T-helper 17 cell (primary cell): Measurements from ENCODE around the gene NME3. TPM values are rescaled to one million over a fixed set of nuclear protein-coding genes. Genes with fewer than 3 reads are reported as not detected.
"Not testable (repeated sequence)": the region's sequence is repeated elsewhere in the genome, so short reads cannot be mapped to it uniquely, and the experiment has no call there.

Source experiments
- ATAC-seq: fragments of 150-1000 bp; cut with Tn5 transposase; 2 replicates; pipeline ENCODE4 v1.10.0; 2021; ENCODE audit warnings: mild to moderate bottlenecking, moderate library complexity
- DNase-seq, 3 donors: peaks; one replicate each; pipeline versions ENCODE4 v3.0.0 to v3.0.0-alpha.2; 2020 to 2021
- H3K9me3 ChIP-seq: one replicate; pipeline ENCODE4 v1.7.0; 2013; ENCODE audit warnings: low read length, mild to moderate bottlenecking; ENCODE audit not compliant: control insufficient read depth, poor library complexity, severe bottlenecking
- H3K27ac Mint-ChIP-seq: one replicate; pipeline ENCODE4 v1.8.0; 2022; ENCODE audit warnings: mild to moderate bottlenecking, moderate library complexity, mixed read lengths
- H3K27me3 Mint-ChIP-seq: one replicate; pipeline ENCODE4 v1.8.0; 2022; ENCODE audit warnings: mixed read lengths
- H3K36me3 Mint-ChIP-seq: one replicate; pipeline ENCODE4 v1.8.0; 2022; ENCODE audit warnings: low read depth, mixed read lengths
- H3K4me1 Mint-ChIP-seq: one replicate; pipeline ENCODE4 v1.8.0; 2022; ENCODE audit warnings: mild to moderate bottlenecking, mixed read lengths
- H3K4me3 Mint-ChIP-seq: one replicate; pipeline ENCODE4 v1.8.0; 2022; ENCODE audit warnings: mild to moderate bottlenecking, moderate library complexity, mixed read lengths
- total RNA-seq, 4 donors: library from RNA in 2 of 4; stranded (reverse) in 2 of 4; gene quantifications; one replicate each; pipeline ENCODE4 v1.2.3 and lab custom pipeline; 2022 to 2026

The NME3 gene
- total RNA-seq, 2 donors from 2014 or later: 54.0 to 61.9 TPM

GRCh38 chr16:1810106-1810505 lies 38.8 kb upstream of the NME3 start:
- Mint-ChIP-seq H3K27me3 (no peaks in the 10 kb centered on the region), H3K4me3 (no peak overlapping the region), H3K4me1 (peaks cover 9% of the 10 kb centered on the region), H3K36me3 (peaks cover 6% of the 10 kb centered on the region), H3K27ac (peak overlapping the region; percentile 3)
- DNase-seq: no peak
- no peaks in the 10 kb centered on the region for H3K9me3 ChIP-seq
- no peak for ATAC-seq

- Mint-ChIP-seq H3K4me1 (peaks cover 6% of the 10 kb centered on the region), H3K27me3 (no peaks in the 10 kb centered on the region), H3K36me3 (peaks cover 6% of the 10 kb centered on the region), H3K27ac (no peak overlapping the region), H3K4me3 (no peak overlapping the region)
- ATAC-seq (no peak), DNase-seq (no peak)
- H3K9me3 ChIP-seq: no peaks in the 10 kb centered on the region
Observed at GRCh38 chr16:1809281-1809801, 38.0 kb upstream of the NME3 start.

DNA sequence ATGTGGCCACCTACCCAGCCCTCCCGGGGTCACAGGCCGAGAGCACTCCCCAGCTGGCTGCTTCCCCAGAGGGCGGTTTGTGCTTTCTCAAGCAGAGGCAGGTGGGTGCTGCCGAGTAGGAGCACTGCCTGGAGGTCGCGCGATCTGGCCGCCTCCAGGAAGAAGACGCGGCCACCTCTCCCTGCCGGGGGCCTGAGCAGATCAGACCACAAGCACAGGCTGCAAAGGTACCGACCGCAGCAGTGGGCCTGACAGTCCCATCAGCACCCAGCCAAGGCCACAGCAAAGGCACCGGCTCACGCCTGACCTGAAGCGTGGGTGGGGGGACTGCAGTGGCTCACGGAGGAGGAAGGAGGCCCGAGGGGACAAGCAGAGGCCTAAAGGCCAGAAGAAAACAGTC lies 37.3 kb upstream of the NME3 start:
- H3K4me1 Mint-ChIP-seq: peaks cover 8% of the 10 kb centered on the region
- ATAC-seq (no peak), DNase-seq (no peak)
- no peak overlapping the region for H3K4me3 Mint-ChIP-seq
- no peaks in the 10 kb centered on the region for H3K27me3 Mint-ChIP-seq
- no peaks in the 10 kb centered on the region for H3K9me3 ChIP-seq
- no peak overlapping the region for H3K27ac Mint-ChIP-seq
- H3K36me3 Mint-ChIP-seq: peaks cover 6% of the 10 kb centered on the region

DNA sequence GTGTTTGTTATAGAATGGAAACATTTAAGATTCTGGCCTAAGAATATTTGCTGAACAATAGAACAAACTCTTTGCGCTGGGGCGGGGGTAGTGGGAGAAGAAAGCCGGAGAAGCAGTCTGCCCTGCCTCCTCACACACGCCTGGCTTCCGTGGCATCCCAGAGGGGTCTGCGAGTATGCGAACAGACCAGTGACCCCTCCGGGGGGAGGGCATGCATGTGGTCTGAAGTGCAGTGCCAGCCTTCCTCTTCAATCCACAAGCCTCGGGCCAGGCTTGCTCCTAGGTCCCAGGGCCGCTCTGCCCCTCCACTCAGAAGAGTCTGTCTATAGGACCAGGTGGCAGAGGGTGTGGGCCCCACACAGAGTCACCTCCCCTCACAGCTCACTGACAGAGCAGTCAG lies 36.3 kb upstream of the NME3 start:
- no peak for ATAC-seq
- Mint-ChIP-seq H3K27me3 (no peaks in the 10 kb centered on the region), H3K4me1 (peaks cover 4% of the 10 kb centered on the region), H3K36me3 (peaks cover 2% of the 10 kb centered on the region), H3K4me3 (no peak overlapping the region), H3K27ac (no peak overlapping the region)
- DNase-seq: no peak
- H3K9me3 ChIP-seq: no peaks in the 10 kb centered on the region

DNA sequence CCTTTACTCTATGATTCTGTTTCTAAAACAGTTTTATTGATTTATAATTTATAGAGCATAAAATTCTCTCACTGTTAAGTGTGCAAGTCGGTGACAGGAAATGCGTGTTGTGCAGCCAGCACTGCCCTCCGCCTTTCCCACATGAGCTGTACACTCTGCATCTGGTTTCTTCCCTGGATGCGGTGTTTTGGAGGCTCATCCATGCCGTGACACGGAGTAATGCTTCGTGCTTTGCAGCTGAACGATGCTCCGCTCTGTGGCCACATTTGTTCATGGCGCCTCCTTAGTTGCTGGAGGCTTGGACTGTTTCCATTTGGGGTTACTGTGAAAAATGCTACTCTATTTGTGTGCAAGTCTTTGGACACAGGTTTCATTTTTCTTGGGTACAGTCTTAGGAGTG lies 29.4 kb upstream of the NME3 start:
- peaks cover 2% of the 10 kb centered on the region for H3K4me1 Mint-ChIP-seq
- no peaks in the 10 kb centered on the region for H3K27me3 Mint-ChIP-seq
- no peak overlapping the region for H3K27ac Mint-ChIP-seq

DNA sequence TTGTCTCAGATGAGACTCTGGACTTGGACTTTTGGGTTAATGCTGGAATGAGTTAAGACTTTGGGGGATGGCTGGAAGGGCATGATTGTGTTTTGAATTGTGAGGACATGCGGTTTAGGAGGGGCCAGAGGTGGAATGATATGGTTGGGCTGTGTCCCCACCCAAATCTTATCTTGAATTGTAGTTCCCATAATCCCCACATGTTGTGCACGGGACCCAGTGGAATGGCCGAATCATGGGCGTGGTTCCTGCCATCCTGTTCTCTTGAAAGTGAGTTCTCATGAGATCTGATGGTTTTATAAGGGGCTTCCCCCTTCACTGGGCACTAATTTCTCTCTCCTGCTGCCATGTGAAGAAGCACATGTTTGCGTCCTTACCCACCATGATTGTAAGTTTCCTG lies 27.9 kb upstream of the NME3 start:
- H3K4me1 Mint-ChIP-seq, DNase-seq, H3K27me3 Mint-ChIP-seq, H3K4me3 Mint-ChIP-seq, H3K27ac Mint-ChIP-seq, ATAC-seq, H3K36me3 Mint-ChIP-seq, H3K9me3 ChIP-seq: not testable (repeated sequence)

More for the DNA sequence above, 29.4 kb upstream of the NME3 start:
- no peaks in the 10 kb centered on the region for H3K9me3 ChIP-seq
- ATAC-seq (no peak), DNase-seq (no peak)
- no peak overlapping the region for H3K4me3 Mint-ChIP-seq
- peaks cover 2% of the 10 kb centered on the region for H3K36me3 Mint-ChIP-seq

- H3K9me3 ChIP-seq: no peaks in the 10 kb centered on the region
- no peak for DNase-seq
- Mint-ChIP-seq H3K27me3 (no peaks in the 10 kb centered on the region), H3K36me3 (no peaks in the 10 kb centered on the region), H3K27ac (no peak overlapping the region), H3K4me3 (no peak overlapping the region), H3K4me1 (no peaks in the 10 kb centered on the region)
- ATAC-seq: no peak
Observed at GRCh38 chr16:1794908-1795666, 23.7 kb upstream of the NME3 start.

- ATAC-seq: no peak
- no peaks in the 10 kb centered on the region for H3K9me3 ChIP-seq
- no peaks in the 10 kb centered on the region for H3K36me3 Mint-ChIP-seq
Observed at GRCh38 chr16:1794221-1794871, 23.0 kb upstream of the NME3 start.

GRCh38 chr16:1793578-1794220 lies 22.4 kb upstream of the NME3 start, which contains the start of gene IGFALS:
Gene IGFALS, minus strand, starts transcription at chr16:1793705. Its CDS starts 53 bp downstream, at chr16:1793652.
- no peaks in the 10 kb centered on the region for H3K27me3 Mint-ChIP-seq
- H3K4me3 Mint-ChIP-seq: no peak within 1 kb of the TSS
- H3K4me1 Mint-ChIP-seq: peaks cover 2% of the 10 kb centered on the region
- peaks cover 2% of the 10 kb centered on the region for H3K36me3 Mint-ChIP-seq
- DNase-seq (no peak), ATAC-seq (no peak)
- no peak within 1 kb of the TSS for H3K27ac Mint-ChIP-seq
- no peaks in the 10 kb centered on the region for H3K9me3 ChIP-seq

More at GRCh38 chr16:1794221-1794871, 23.0 kb upstream of the NME3 start:
- H3K4me1 Mint-ChIP-seq: no peaks in the 10 kb centered on the region
- H3K4me3 Mint-ChIP-seq: no peak overlapping the region
- DNase-seq: no peak
- H3K27me3 Mint-ChIP-seq: no peaks in the 10 kb centered on the region
- no peak overlapping the region for H3K27ac Mint-ChIP-seq

GRCh38 chr16:1792836-1793577 lies 21.7 kb upstream of the NME3 start:
- no peaks in the 10 kb centered on the region for H3K27me3 Mint-ChIP-seq
- peaks cover 2% of the 10 kb centered on the region for H3K4me1 Mint-ChIP-seq
- ATAC-seq (no peak), DNase-seq (peak in 1 of 3 donors; percentile 7)
- peaks cover 2% of the 10 kb centered on the region for H3K36me3 Mint-ChIP-seq
- H3K27ac Mint-ChIP-seq: no peak overlapping the region
- no peaks in the 10 kb centered on the region for H3K9me3 ChIP-seq
- H3K4me3 Mint-ChIP-seq: no peak overlapping the region

DNA sequence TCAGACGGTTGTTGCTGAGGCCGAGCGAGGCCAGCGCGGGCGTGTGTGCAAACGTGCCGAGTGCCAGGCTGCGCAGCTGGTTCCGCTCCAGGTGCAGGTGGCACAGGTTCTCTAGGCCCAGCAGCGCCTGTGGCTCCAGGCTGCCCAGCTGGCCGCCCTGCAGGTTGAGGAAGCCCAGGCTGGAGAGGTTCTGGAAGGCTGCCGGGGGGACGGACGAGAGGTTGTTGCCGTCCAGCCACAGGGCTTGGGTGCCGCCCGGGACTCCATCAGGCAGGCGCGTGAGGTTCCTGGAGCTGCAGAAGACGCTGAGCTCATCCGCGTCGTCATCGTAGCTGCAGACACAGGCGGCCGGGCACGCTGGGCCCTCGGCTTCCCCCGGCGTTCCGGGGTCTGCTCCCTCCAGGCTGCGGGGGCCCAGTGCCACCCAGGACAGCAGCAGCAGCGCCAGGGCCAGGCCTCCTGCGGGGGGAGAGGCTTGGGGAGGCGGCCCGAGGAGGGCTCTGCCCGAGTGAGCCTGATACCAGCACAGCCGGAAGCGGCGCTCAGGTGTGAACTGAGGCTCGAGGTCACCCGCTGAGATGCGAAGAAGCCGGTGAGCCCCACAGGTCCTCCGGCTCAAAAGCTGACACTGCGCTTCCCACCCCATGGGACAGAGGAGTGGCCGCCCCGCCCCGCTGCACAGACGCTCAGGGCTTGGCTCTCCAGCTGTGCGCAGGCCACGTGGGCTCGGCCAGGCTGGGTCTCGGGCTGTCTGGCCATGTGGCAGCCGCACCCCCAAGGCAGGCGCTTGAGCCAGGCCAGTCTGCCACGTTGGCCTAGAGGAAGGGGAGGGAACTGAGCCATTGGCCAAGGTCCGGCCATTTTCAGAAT lies 20.8 kb upstream of the NME3 start:
- no peaks in the 10 kb centered on the region for H3K9me3 ChIP-seq
- H3K27ac Mint-ChIP-seq: no peak overlapping the region
- H3K36me3 Mint-ChIP-seq: peaks cover 2% of the 10 kb centered on the region
- ATAC-seq: no peak
- no peak overlapping the region for H3K4me3 Mint-ChIP-seq
- peaks cover 2% of the 10 kb centered on the region for H3K4me1 Mint-ChIP-seq
- DNase-seq: no peak
- no peaks in the 10 kb centered on the region for H3K27me3 Mint-ChIP-seq

GRCh38 chr16:1791256-1791942 lies 20.1 kb upstream of the NME3 start:
- no peak for DNase-seq

More at GRCh38 chr16:1791256-1791942, 20.1 kb upstream of the NME3 start:
- peaks cover 2% of the 10 kb centered on the region for H3K4me1 Mint-ChIP-seq
- ATAC-seq: no peak
- H3K27ac Mint-ChIP-seq: no peak overlapping the region
- H3K4me3 Mint-ChIP-seq: no peak overlapping the region
- no peaks in the 10 kb centered on the region for H3K27me3 Mint-ChIP-seq
- no peaks in the 10 kb centered on the region for H3K9me3 ChIP-seq
- peaks cover 2% of the 10 kb centered on the region for H3K36me3 Mint-ChIP-seq
